ENCODE data around the gene ING4.
"Not testable (repeated sequence)": the region's sequence is repeated elsewhere in the genome, so short reads cannot be mapped to it uniquely, and the experiment has no call there.

ING4 gene

DNA sequence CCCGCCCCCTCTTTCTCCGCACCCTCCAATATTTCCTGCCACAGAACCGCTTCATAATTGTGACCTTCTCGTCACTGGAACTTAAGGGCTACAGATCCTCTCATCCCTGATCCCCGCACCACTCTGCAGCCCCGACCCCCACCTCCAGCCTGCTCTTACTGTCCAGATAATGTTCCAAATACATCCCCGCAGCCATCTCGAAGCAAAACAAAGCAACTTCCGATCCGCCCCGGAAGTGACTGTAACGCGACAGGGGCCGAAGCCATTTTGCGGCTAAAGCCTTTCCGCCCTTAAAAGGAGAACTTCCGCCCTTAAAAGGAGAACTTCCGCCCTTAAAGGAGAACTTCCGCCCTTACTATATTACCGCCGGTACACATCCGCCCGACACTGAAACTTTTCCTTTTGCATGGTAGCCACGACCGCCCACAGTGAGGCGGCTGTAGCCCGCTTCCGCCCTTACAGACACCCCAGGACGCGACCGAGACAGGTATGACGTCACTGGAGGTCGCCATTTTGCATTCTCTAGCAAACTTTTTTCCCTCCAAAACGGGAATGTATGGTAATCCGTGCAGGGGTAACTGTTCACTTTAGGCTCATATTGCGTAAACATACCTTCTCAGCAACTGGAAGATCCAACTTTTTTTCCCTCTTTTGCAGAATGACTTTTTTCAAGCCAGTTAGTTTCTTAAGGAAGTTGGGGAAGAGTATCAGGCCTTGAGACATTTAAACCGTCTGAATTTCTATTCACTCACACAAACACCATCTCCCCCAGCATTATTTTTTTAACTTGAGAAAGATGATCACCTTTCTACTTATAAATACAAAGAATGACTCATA lies at the start of gene ING4:
Gene ING4 (minus strand): TSS at position 214 of the 837 bp plus-strand sequence. CDS start 18 bp downstream, at position 196.
- peak; percentile 99 for DNase-seq

DNA sequence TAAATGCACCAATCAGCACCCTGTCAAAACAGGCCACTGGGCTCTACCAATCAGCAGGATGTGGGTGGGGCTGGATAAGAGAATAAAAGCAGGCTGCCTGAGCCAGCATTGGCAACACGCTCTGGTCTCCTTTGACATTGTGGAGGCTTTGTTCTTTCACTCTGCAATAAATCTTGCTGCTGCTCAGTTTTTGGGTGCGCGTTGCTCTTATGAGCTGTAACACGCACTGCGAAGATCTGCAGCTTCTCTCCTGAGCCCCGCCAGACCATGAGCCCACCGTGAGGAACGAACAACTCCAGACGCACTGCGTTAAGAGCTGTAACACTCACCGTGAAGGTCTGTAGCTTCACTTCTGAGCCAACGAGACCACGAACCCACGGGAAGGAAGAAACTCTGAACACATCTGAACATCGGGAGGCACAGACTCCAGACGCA lies 46.1 kb upstream of the ING4 start:
- peak in 1 of 2 experiments; percentile 24 for DNase-seq

DNA sequence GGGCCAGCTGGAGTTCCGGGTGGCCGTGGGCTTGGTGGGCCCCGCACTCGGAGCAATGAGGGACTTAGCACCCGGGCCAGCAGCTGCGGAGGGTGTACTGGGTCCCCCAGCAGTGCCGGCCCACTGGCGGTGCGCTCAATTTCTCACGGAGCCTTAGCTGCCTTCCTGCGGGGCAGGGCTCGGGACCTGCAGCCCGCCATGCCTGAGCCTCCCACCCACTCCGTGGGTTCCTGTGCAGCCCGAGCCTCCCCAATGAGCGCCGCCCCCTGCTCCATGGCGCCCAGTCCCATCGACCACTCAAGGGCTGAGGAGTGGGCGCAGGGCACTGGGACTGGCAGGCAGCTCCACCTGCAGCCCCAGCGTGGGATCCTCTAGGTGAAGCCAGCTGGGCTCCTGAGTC lies 45.4 kb upstream of the ING4 start:
- not testable (repeated sequence) for DNase-seq

DNA sequence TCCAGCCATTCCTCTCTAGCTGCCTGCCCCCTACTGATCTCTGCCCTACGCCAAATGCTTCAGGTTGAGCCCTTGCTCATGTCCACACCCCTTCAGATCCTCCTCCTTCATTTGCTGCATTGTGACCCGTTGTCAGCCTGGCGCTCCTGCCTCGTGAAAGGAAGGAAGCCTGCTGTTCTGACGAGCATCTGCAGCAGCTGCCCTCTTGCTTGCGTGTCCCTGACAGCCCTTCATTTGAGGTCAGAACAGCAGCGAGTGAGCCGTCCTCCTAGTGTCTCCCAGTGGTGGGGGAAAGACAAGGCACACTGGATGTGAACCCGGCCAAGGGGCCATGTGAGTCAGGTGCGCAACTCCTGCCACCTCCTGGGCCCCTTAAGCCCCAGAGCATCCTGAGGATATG lies 40.7 kb upstream of the ING4 start:
- peak in 1 of 2 experiments; percentile 50 for DNase-seq

DNA sequence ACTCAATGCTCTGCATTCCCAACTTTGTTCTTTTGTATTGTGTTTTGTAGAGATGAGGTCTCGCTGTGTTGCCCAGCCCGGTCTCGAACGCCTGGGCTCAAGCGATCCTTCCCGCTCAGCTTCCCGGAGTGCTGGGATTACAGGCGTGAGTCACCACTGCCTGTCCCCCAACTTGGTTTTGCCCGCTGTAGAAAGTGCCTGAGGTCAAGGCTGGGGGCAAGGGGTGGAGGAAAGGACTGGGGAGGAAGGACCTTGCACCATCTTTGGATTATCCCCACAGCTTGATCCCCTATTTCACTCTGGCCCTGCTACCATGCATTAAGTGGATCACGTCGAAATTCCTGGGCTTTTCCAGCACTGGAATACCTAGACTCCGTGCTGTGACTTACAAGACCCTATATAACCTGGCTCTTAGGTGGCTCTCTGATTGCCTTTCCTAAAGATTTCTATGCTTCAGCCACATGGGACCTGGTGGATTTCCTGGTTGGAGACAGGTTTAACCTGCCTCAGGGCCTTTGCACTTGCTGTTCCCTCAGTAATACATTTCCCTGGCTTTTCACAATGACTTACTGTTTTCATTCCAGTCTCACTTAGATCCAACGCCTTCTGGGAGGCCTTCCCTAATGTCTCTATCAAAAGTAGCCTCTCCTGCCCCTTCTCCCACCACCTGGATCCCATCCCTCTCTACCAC lies 38.3 kb upstream of the ING4 start:
- no peak for DNase-seq

DNA sequence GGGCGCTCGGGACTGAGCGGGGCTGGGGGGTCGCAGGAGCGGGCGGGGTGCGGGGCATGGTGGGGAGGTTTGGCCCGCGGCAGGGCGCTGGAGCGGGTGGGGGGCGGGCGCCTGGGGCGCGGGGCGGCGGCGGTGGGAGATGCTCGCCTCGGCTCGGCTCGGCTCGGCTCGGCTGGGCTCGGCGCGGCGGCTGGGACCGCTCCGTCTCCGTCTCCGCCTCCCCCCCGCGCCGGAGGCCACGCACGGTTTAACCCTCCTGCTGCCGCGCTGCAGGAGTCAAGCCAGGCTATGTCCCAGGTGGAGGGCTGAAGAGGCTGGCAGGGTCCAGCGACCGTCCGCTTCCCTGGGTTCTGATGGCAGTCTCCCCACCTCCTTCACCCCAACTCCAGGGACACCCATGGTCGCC lies 37.7 kb upstream of the ING4 start, which contains the start of gene PIANP:
Gene PIANP (minus strand): TSS at position 170 of the 406 bp plus-strand sequence. CDS start 2,754 bp downstream, outside the sequence.
- peak in 1 of 2 experiments; percentile 54 for DNase-seq

DNA sequence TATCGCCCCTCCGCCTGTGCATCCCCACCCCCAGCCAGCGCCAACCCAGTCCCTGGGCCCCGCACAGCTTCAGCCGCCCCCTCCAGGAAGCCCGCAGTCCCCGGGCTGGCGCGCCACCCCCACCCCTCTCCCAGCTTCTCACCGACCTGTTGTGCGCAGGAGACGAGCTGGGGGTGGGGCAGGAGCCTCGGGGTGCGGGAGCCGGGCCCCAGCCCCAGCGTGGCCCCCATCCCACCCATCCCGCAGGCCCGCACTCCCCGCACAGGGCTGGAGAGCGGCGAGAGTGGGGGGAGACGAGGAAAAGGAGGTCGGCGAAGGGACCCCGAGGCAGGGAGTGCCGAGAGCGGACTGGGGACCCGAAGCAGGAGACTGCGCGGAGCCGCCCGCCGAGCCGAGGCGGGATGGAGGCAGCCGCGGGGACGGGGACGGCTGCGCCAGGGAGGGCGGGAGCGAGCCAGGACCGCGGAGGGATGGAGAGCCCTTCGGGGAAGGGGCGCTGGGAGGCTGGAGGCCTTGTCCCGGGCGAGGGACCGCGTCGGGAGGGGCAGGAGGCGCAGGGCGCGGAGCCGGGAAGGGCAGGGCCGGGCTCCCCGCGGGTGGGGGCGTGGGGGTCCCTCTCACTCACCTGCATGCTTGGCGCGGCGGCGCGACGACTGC lies 37.2 kb upstream of the ING4 start:
- DNase-seq = peak in 1 of 2 experiments; percentile 58

DNA sequence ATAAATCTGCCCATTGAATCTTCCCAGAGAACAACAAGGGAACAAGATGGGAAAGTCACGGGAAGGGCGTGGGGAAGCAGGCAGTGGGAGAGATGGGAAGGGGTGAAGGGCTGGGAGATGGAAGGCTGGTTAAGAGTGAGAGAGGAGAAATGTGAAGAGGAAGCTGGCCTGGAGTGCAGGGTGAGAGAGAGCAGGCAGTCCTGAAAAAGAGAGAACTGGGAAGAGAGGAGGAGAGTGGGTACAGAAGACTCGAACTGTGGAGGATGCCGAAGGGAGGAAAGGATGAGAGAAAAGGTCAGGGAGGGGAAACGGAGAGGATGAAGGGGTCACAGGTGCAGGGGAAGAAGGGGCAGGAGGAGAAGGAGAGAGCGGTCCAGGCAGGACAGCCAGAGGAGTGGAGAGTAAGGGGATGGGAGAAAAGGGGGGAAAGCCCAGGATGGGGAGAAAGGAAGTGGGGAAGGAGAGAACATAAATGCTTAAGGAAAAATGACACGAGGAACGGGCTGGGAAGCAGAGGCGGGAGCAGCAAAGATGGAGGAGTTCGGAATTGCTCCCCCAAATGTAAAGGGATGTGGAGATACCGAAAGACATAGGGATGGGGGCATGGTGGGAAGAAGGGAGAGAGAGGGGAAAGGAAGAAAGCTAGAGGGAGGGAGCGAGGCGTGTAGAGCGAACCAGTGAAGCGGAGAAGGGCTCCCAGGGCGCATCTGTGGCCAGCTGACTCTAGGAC lies 36.5 kb upstream of the ING4 start:
- DNase-seq = no peak

DNA sequence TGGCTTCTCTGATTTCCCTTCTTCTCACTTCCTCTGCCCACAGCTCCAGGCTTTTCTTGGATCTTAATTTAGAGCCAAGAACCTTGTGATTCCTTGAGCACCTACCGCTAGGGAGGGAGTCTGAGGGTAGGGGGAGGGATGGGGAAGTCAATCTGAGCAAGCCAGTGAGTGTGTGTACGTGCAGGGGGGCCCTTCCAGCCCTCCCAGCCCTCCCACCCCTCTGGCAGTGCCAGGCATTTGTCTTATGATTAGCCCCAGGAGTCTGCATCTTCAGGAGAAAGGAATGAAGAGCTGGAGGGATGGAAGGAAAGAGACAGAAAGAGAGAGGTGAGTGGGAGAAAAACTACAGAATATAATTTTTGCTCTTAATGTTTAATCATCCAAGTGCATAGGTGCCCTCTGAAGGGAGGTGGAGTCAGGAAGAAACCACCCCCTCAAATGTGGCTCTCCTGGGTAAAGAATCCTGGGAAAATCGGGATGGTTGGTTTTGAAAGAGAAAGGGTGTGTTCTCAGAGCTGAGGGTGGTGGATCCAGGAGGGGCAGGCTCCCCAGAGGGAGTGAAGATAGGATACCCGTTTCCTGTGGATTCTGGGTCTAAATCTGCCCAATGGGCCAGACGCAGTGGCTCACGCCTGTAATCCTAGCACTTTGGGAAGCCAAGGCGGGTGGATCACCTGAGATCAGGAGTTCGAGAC lies 35.6 kb upstream of the ING4 start:
- no peak for DNase-seq

DNA sequence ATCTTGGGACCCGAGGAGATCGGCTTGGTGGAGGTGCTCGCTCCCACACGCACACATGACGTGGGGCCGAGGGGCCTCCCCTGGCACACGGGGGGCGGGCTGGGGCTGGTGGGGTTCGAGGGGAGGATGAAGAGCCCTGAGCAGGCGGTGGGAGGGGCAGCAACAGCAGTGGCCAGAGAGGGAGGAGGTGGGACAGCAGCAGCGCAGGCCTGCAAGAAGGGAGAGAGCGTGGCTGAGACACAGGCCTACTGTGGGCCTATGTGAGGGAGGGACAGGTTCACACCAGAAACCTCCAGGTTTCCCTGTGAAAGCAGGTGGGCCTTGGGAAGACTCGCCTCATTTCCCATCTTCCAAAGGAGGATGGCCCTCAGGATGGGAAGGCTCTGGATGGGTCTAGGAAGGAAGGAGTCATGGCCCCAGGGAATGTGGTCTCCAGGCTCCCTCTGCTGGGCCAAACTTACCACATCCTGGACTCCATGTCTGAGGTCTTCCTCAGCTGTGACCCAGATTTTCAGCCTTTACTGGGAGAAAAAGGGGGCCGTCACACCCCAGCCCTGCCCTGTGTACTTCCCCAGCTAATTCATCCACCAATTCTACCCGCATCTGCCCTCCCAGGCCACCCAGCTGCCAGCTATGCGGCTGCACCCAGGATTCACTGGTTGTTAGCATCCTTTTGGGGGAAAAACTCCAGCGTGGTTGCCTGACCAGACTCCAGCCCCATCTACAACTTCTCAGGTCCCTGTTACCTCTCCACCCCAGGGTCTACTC lies 34.8 kb upstream of the ING4 start:
- DNase-seq = peak in 1 of 2 experiments; percentile 49

DNA sequence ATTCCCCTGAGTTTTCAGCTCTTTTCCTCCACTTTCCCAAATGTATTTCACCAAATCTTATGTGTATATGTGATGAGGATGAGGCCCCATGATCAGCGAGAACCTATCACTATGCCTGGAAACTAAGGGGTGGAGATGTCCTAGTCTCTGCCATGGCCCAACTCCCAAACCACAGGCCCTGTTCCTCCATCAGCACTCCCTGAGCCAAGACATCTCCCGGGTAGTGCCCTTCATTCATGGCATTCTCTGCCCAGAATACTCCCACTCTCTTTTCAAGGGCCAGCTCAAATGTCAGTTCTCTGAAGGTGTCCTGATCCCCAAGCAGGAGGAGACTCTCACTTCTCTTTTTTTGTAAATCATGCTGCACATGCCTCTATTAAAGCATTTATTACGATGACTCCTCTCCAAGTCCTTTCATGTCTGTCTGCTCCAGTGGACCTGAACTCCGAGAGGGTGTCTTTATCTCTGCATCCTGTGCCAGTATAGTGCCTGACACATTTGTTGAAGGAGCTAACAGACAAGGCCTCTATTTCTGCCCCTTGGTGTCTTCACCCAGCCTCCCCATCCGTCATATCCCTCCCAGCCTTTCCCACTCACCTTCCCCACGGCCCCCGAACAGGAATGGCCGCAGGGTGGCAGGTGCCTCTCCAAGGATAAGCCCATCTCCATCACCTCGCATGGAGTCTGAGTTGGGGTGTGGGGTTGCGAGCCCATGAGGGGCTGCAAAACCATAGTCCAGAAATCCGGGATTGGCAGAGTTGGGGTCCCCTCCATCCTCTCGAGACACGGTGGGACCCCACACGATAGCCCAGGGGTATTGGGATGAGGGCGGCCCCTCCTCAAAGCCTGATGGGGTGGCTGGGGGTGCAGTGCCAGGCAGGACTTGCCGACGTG lies 34.0 kb upstream of the ING4 start:
- DNase-seq = no peak

DNA sequence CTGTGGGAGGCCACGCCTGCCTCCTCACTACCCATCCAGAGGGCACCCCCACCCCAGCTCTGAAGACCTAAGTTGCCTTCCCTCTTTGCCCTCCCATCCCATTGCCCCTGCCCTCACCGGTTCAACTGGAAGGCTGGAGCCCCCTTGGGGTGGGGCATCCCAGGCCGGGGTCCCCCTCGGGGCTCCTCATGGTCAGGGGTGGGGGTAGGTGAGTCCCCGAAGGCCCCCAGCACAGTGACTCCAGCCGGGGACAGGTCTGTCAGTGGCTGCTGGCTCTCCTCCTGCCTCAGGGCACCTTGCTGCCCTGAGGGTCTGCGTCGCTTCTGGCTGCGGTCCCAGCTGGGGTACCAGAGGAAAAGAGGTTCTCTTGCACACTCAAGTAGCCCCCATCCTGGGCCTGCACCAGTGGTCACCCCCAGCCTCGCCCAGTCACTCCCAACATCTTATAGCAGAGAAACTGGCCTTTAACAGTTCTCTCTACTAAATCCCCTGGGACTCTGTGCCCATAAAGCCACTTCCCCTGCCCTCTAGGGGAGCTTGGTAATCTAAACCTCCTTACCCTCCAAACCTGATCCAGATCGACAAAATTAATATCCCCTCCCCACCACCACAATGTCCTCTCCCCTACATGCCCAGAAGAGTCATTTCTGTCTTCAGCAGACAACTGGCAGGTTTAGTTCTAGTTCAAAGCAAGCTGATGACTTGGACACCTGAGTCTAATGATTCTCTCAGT lies 32.6 kb upstream of the ING4 start:
- no peak for DNase-seq

DNA sequence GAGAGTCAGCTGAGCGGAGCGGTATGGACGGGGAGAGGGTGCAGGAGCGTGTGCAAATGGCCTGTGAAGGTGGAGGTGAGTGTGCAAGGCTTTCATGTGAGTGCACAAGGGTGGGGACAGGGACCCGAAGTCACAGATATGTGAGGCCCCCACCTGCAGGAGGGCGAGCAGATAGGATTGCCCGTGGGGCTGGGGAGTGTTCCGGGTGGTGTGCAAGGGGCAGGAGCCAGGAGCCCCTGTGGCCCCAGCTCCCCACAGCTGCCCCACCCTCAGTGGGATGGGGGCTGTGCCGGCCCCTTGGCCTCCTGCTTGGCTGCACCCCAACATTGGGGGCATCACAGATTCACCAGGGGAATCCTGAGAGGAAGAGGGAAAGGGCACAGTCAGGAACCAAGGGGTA lies 31.8 kb upstream of the ING4 start:
- no peak for DNase-seq

DNA sequence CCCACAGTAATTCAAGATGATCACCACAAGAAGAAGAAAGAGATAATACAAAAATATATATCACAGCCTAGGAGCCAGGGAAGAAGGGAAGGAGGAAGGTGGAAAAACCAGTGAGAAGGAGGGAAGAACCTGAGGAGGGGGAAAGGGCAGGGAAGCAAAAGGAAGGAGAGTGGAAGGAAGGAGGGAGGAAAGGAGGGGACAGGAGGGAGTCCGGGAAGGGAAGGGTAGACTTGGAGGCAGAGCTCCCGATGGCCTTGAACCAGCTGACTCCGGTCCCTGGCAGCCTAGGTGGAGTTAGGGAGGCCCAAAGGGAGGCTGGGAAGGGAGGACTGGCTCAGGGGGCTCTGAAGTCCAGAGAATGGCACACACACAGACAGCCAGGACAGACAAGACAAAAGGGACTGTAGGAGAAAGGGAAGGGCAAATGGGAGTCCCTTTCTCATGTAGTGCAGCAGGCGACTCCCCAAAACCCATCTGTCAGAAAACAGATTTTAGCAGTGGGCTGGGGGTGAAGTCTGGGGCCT lies 31.0 kb upstream of the ING4 start:
- DNase-seq = no peak

DNA sequence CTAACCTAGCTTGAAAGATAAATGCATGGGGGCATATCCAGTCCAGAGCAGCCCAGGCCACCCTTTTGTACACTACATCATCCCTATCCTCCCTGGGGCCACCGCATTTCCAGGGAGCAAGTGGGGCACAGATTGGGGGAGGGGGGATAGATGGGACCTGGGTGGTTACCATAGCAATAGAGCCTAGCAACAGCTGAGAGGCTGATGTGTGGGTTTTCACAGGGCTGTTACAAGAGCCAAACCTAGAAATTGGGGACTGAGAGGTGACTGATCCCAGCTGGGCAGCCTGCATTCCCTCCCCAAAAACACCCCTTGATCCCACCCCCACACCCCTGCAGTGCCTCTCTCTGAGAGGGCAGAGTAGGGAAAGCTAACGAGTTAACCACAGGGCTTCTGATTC lies 30.0 kb upstream of the ING4 start:
- DNase-seq = no peak

DNA sequence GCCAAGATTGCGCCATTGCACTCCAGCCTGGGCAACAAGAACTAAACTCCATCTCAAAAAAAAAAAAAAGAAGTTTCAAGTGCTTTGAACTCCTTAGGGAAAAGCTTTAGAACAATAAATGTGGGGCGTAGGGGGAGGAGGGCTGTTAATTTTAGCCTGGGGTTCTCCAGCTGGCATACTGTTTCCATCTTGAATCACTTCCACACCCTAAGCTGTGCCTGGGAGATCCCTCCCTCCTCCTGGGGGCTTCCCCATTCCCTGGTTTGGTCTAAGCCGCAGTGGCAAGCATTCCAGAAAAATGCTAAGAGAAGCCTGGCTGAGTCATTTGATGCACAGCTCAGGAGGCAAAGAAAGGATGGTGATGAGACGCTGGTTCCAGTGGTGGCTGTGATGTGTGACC lies 28.6 kb upstream of the ING4 start:
- DNase-seq = no peak

DNA sequence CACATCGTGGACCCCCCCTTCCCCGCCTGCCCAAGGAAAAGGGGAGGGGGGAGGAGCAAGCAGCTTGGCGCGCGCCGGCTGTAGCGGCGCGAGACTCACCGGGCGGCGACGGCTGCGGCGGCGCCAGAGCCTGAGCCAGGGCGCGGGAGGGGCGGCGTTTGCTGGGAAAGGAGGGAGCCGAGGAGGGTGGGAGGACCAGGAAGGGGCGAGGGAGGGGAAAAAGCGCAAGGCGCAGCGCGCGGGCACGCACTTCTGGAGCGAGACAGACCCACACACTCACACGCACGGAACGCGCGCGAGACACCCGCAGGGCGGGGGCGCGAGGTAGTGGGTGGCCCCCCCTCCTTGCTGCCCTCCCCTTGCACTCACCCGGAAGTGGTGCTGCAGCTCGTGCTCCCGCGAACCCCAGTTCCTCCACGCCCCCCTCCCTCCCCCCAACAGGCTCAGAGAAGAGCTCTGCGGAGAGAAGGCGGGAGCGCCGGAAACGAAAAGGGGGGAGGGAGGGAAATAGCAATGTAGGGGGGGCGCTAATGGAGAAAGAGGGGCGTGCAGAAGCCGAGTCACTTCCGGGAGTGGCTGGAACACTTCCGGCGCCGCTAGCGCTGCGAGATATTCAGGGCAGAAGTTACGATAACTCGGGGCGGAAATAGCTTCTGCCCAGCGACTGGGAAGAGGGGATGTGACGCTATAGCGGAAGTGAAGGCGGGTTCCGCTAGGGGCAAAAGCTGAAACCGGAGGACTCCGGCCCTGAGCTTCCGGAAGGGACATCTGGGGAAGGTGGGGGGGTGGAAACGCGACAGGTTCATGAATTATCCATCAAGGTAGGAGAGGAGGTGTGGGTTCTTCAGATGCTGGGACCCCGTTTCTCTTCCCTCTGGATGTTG lies 26.3 kb upstream of the ING4 start, which contains the start of gene ZNF384:
Gene ZNF384 (minus strand): TSS at position 377 of the 884 bp plus-strand sequence. CDS start 9,855 bp downstream, outside the sequence.
- peak; percentile 98 to 99 for DNase-seq

DNA sequence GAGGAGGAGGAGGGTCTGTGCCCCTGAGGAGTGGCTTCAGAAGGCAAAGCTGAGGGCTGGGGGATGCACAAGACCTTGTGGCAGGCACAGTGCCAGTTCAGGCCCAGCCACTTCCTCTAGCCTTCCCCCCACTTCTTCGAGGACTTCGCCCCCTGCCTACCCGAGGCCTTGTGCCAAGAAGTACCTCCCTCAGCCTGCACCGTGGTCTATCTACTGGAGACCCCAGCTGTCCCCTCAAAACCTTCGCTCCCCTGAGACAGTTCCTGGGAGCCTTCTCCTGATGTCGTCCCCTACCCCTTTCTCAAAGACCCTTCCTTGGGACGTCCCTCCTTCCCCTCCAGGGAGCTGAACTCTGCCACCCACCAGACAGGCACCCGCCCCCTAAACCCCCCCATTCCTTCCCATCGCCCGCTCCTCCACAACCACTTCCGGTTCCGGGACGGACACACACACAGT lies 25.7 kb upstream of the ING4 start:
- peak in 1 of 2 experiments; percentile 77 for DNase-seq
